NCI-H510A (cell line): ENCODE measurements around the gene LMO3.

Source experiments
- DNase-seq: peaks from one replicate; lab custom pipeline; 2025; lab: John Stamatoyannopoulos, UW

Gene LMO3

GRCh38 chr12:16600525-16600924, 5.4 kb downstream of the LMO3 start:
- DNase-seq, result no peak

- no peak for DNase-seq
Measured at GRCh38 chr12:16599081-16599480, 6.9 kb downstream of the LMO3 start.

- DNase-seq, result no peak
Measured at GRCh38 chr12:16594797-16595196, 11.2 kb downstream of the LMO3 start.

GRCh38 chr12:16593546-16593945, 12.4 kb downstream of the LMO3 start:
- DNase-seq, result no peak

GRCh38 chr12:16590645-16591044, 15.3 kb downstream of the LMO3 start:
- DNase-seq, result no peak

- DNase-seq, result no peak
Measured at GRCh38 chr12:16588812-16589211, 17.1 kb downstream of the LMO3 start.

GRCh38 chr12:16587514-16587913, 18.4 kb downstream of the LMO3 start:
- no peak for DNase-seq

GRCh38 chr12:16587110-16587453, 18.9 kb downstream of the LMO3 start:
- no peak for DNase-seq

- no peak for DNase-seq
Measured at GRCh38 chr12:16586350-16587109, 19.4 kb downstream of the LMO3 start.

GRCh38 chr12:16585781-16586180, 20.2 kb downstream of the LMO3 start:
- DNase-seq, result no peak

GRCh38 chr12:16583969-16584745, 21.8 kb downstream of the LMO3 start:
- DNase-seq, result no peak

- no peak for DNase-seq
Measured at GRCh38 chr12:16581416-16581815, 24.5 kb downstream of the LMO3 start.

- DNase-seq, result no peak
Measured at GRCh38 chr12:16579041-16579440, 26.9 kb downstream of the LMO3 start.

GRCh38 chr12:16573398-16574077, 32.4 kb downstream of the LMO3 start:
- peak; percentile 13 for DNase-seq

- DNase-seq, result no peak
Measured at GRCh38 chr12:16568873-16569272, 37.1 kb downstream of the LMO3 start.

GRCh38 chr12:16564675-16565074, 41.3 kb downstream of the LMO3 start:
- no peak for DNase-seq

- no peak for DNase-seq
Measured at GRCh38 chr12:16563504-16563903, 42.5 kb downstream of the LMO3 start.

- DNase-seq, result no peak
Measured at GRCh38 chr12:16562921-16563320, 43.0 kb downstream of the LMO3 start.

GRCh38 chr12:16562435-16562834, 43.5 kb downstream of the LMO3 start:
- DNase-seq, result no peak

- no peak for DNase-seq
Measured at GRCh38 chr12:16560273-16560672, 45.7 kb downstream of the LMO3 start.

GRCh38 chr12:16555630-16556029, 50.3 kb downstream of the LMO3 start:
- no peak for DNase-seq

- no peak for DNase-seq
Measured at GRCh38 chr12:16553457-16553856, 52.5 kb downstream of the LMO3 start.

- DNase-seq, result no peak
Measured at GRCh38 chr12:16552301-16552700, 53.7 kb downstream of the LMO3 start.
